CD4-positive, alpha-beta memory T cell (primary cell): ENCODE results near the gene RIC3. TPM values are rescaled to one million over a fixed set of nuclear protein-coding genes. Genes with fewer than 3 reads are reported as not detected.

ENCODE experiments used
- CTCF ChIA-PET: fragments of 350-600 bp; sonication (Branson Sonifier 250); formaldehyde crosslinking; loops from one replicate; lab custom pipeline; 2021; ENCODE audit warnings: inconsistent platforms; ENCODE audit not compliant: partially characterized antibody; lab: Charles Lee
- POLR2A ChIA-PET: fragments of 350-600 bp; sonication (Branson Sonifier 250); formaldehyde crosslinking; loops from one replicate; lab custom pipeline; 2021; ENCODE audit not compliant: partially characterized antibody; lab: Charles Lee
- DNase-seq, 5 donors: peaks; one replicate each; pipeline versions ENCODE4 v3.0.0 to v3.0.0-alpha.2; 2020 to 2022; ENCODE audit warnings: mixed read lengths in 1 of 5
- H3K27ac ChIP-seq: one replicate; pipeline ENCODE4 v1.7.0; 2013; ENCODE audit warnings: low read depth, low read length
- H3K27me3 ChIP-seq: 2 replicates; pipeline ENCODE4 v1.7.0; 2013; ENCODE audit warnings: mild to moderate bottlenecking, low read length, moderate library complexity; ENCODE audit not compliant: insufficient read depth
- H3K36me3 ChIP-seq: 2 replicates; pipeline ENCODE4 v1.7.0; 2013; ENCODE audit warnings: mild to moderate bottlenecking, low read length, moderate library complexity; ENCODE audit not compliant: insufficient read depth
- H3K4me1 ChIP-seq: 2 replicates; pipeline ENCODE4 v1.7.0; 2013; ENCODE audit warnings: mild to moderate bottlenecking, low read length, moderate library complexity; ENCODE audit not compliant: insufficient read depth
- H3K4me3 ChIP-seq, 2 donors: one replicate each; pipeline ENCODE4 v1.7.0; 2013; ENCODE audit warnings: low read length in 2 of 2, mild to moderate bottlenecking in 1 of 2
- H3K9me3 ChIP-seq, 2 donors: one replicate each; pipeline ENCODE4 v1.7.0; 2013; ENCODE audit warnings: low read length in 2 of 2, control low read depth in 1 of 2; ENCODE audit not compliant: control insufficient read depth in 1 of 2
- H3K27ac Mint-ChIP-seq, 7 donors: one replicate each; pipeline ENCODE4 v1.8.0; 2020 to 2021; ENCODE audit warnings: mixed read lengths in 7 of 7, mild to moderate bottlenecking in 6 of 7, inconsistent platforms in 3 of 7, moderate library complexity in 3 of 7
- H3K27me3 Mint-ChIP-seq, 2 donors: one replicate each; pipeline ENCODE4 v1.8.0; 2020 to 2021; ENCODE audit warnings: mixed read lengths in 2 of 2
- H3K36me3 Mint-ChIP-seq, 2 donors: one replicate each; pipeline ENCODE4 v1.8.0; 2020 to 2021; ENCODE audit warnings: mixed read lengths in 2 of 2, inconsistent platforms in 1 of 2, mild to moderate bottlenecking in 1 of 2
- H3K4me1 Mint-ChIP-seq, 4 donors: one replicate each; pipeline ENCODE4 v1.8.0; 2020 to 2021; ENCODE audit warnings: mixed read lengths in 4 of 4, mild to moderate bottlenecking in 1 of 4
- H3K4me3 Mint-ChIP-seq, 8 donors: one replicate each; pipeline ENCODE4 v1.8.0; 2020 to 2021; ENCODE audit warnings: mixed read lengths in 8 of 8, mild to moderate bottlenecking in 7 of 8, moderate library complexity in 6 of 8, inconsistent platforms in 3 of 8
- H3K9me3 Mint-ChIP-seq, 8 donors: one replicate each; pipeline ENCODE4 v1.8.0; 2020 to 2021; ENCODE audit warnings: mixed read lengths in 8 of 8, mild to moderate bottlenecking in 5 of 8, inconsistent platforms in 3 of 8, moderate library complexity in 1 of 8
- intact Hi-C: fragments of 100-400 bp; cut with micrococcal nuclease; formaldehyde crosslinking; loops from one replicate; pipeline ENCODE4 v1.15.1; 2023
- polyA plus RNA-seq, 2 donors: library from polyadenylated mRNA; unstranded; fragments of 300-500 nt; fragmentation: Illumina TruSeq; gene quantifications; one replicate each; pipeline ENCODE4 v1.2.3, GENCODE V29; 2021
- total RNA-seq, 2 experiments: library from RNA; stranded (reverse); gene quantifications; one replicate each; pipeline ENCODE4 v1.2.3, GENCODE V29; 2021

Gene RIC3
- total and polyA plus RNA-seq, 4 experiments from 2014 or later: 1.8 to 30.0 (median 16.2) TPM

GRCh38 chr11:8060146-8060719 lies 108.6 kb downstream of the RIC3 start:
- intact Hi-C loops: no loop called here
- DNase-seq: no peak
- Mint-ChIP-seq H3K27ac (no peak overlapping the region), H3K9me3 (no peaks in the 10 kb centered on the region), H3K4me1 (peaks cover 0 to 2% (median 0%) of the 10 kb centered on the region in 4 donors), H3K27me3 (no peaks in the 10 kb centered on the region), H3K36me3 (no peaks in the 10 kb centered on the region), H3K4me3 (no peak overlapping the region)
- Histone ChIP-seq H3K27ac (no peak overlapping the region), H3K9me3 (no peaks in the 10 kb centered on the region), H3K36me3 (no peaks in the 10 kb centered on the region), H3K4me3 (no peak overlapping the region), H3K27me3 (no peaks in the 10 kb centered on the region), H3K4me1 (no peaks in the 10 kb centered on the region)
- ChIA-PET CTCF (interaction anchor here (0.8 to 1.3 kb wide), 3 partner anchors 9 to 27 kb away, joined by 3 to 4 read pairs (median 3); no protein-coding TSS in a partner anchor), POLR2A (no interaction called here)

- POLR2A ChIA-PET: no interaction called here
- Mint-ChIP-seq H3K27ac (no peak overlapping the region), H3K9me3 (no peaks in the 10 kb centered on the region), H3K27me3 (no peaks in the 10 kb centered on the region), H3K4me1 (peaks cover 0 to 2% (median 0%) of the 10 kb centered on the region in 4 donors), H3K36me3 (no peaks in the 10 kb centered on the region), H3K4me3 (no peak overlapping the region)
- H3K36me3 ChIP-seq: no peaks in the 10 kb centered on the region
- CTCF ChIA-PET: no interaction called here
- H3K9me3 ChIP-seq: no peaks in the 10 kb centered on the region
- no peaks in the 10 kb centered on the region for H3K27me3 ChIP-seq
- intact Hi-C loops: no loop called here
- DNase-seq: no peak
- no peaks in the 10 kb centered on the region for H3K4me1 ChIP-seq
- H3K27ac ChIP-seq: no peak overlapping the region
- H3K4me3 ChIP-seq: no peak overlapping the region
Measured at GRCh38 chr11:8059571-8060011, 109.2 kb downstream of the RIC3 start.

GRCh38 chr11:8059030-8059429 lies 109.8 kb downstream of the RIC3 start:
- Mint-ChIP-seq H3K4me3 (no peak overlapping the region), H3K27me3 (no peaks in the 10 kb centered on the region), H3K27ac (no peak overlapping the region), H3K9me3 (no peaks in the 10 kb centered on the region), H3K36me3 (no peaks in the 10 kb centered on the region), H3K4me1 (peaks cover 0 to 2% (median 0%) of the 10 kb centered on the region in 4 donors)
- CTCF ChIA-PET: no interaction called here
- no peak overlapping the region for H3K4me3 ChIP-seq
- no peaks in the 10 kb centered on the region for H3K36me3 ChIP-seq
- POLR2A ChIA-PET: no interaction called here
- no peak for DNase-seq
- H3K27ac ChIP-seq: no peak overlapping the region
- no peaks in the 10 kb centered on the region for H3K9me3 ChIP-seq
- H3K4me1 ChIP-seq: no peaks in the 10 kb centered on the region
- intact Hi-C loops: no loop called here
- no peaks in the 10 kb centered on the region for H3K27me3 ChIP-seq

GRCh38 chr11:8058216-8058615 lies 110.6 kb downstream of the RIC3 start:
- peak overlapping the region in 1 of 7 donors; percentile 16 for H3K27ac Mint-ChIP-seq
- no peaks in the 10 kb centered on the region for H3K27me3 Mint-ChIP-seq
- intact Hi-C loops: no loop called here
- H3K4me1 Mint-ChIP-seq: peaks cover 0 to 2% (median 0%) of the 10 kb centered on the region in 4 donors
- no peak for DNase-seq
- no peak overlapping the region for H3K4me3 ChIP-seq
- POLR2A ChIA-PET: no interaction called here
- H3K36me3 Mint-ChIP-seq: no peaks in the 10 kb centered on the region
- no peak overlapping the region for H3K4me3 Mint-ChIP-seq
- no peaks in the 10 kb centered on the region for H3K36me3 ChIP-seq
- H3K27me3 ChIP-seq: no peaks in the 10 kb centered on the region
- H3K9me3 Mint-ChIP-seq: no peaks in the 10 kb centered on the region
- no peaks in the 10 kb centered on the region for H3K9me3 ChIP-seq
- CTCF ChIA-PET: no interaction called here
- no peaks in the 10 kb centered on the region for H3K4me1 ChIP-seq
- H3K27ac ChIP-seq: no peak overlapping the region

- ChIA-PET POLR2A (no interaction called here), CTCF (interaction anchor here (0.9 to 1.6 kb wide), 2 partner anchors 22 to 34 kb away, joined by 3 read pairs; no protein-coding TSS in a partner anchor)
- no peaks in the 10 kb centered on the region for H3K27me3 ChIP-seq
- Mint-ChIP-seq H3K36me3 (no peaks in the 10 kb centered on the region), H3K27ac (no peak overlapping the region), H3K9me3 (no peaks in the 10 kb centered on the region), H3K27me3 (no peaks in the 10 kb centered on the region), H3K4me3 (no peak overlapping the region), H3K4me1 (peaks cover 0 to 2% (median 0%) of the 10 kb centered on the region in 4 donors)
- H3K36me3 ChIP-seq: no peaks in the 10 kb centered on the region
- DNase-seq: no peak
- intact Hi-C loops: no loop called here
- H3K4me3 ChIP-seq: no peak overlapping the region
- H3K9me3 ChIP-seq: no peaks in the 10 kb centered on the region
- no peaks in the 10 kb centered on the region for H3K4me1 ChIP-seq
- H3K27ac ChIP-seq: no peak overlapping the region
Measured at GRCh38 chr11:8056810-8057463, 111.9 kb downstream of the RIC3 start.

Other genes starting within 250 kb of the RIC3 start
- not detected for gene OR10A6, start 237.8 kb downstream of the RIC3 start, total RNA-seq
- gene OR10A6, start 237.8 kb downstream of the RIC3 start, polyA plus RNA-seq: not detected
- gene OR10A3, start 227.3 kb downstream of the RIC3 start, total RNA-seq: not detected
- not detected for gene OR10A3, start 227.3 kb downstream of the RIC3 start, polyA plus RNA-seq
- gene NLRP10, start 203.6 kb downstream of the RIC3 start, total RNA-seq: not detected
- gene NLRP10, start 203.6 kb downstream of the RIC3 start, polyA plus RNA-seq: not detected
- gene EIF3F, start 181.7 kb downstream of the RIC3 start, total RNA-seq: 100 to 1,000 TPM; 317 to 330 TPM
- gene EIF3F, start 181.7 kb downstream of the RIC3 start, polyA plus RNA-seq: 100 to 1,000 TPM; 390 to 441 TPM
- gene TUB, start 87.8 kb downstream of the RIC3 start, total RNA-seq: under 1 TPM; 0.26 to 0.36 TPM
- under 1 TPM in 1 of 2 donors, not detected in 1; 0.15 TPM for gene TUB, start 87.8 kb downstream of the RIC3 start, polyA plus RNA-seq
- not detected for gene LMO1, start 94.9 kb upstream of the RIC3 start, total RNA-seq
- not detected for gene LMO1, start 94.9 kb upstream of the RIC3 start, polyA plus RNA-seq